IMR-90 (cell line): ENCODE data around the gene CTNNA2. TPM values are rescaled to one million over a fixed set of nuclear protein-coding genes. Genes with fewer than 3 reads are reported as not detected.

Experiments
- ATAC-seq: fragments of 200-7000 bp; cut with Tn5 transposase; 2 replicates; pipeline ENCODE4 v1.9.1; 2020; ENCODE audit warnings: low read depth, mild to moderate bottlenecking, moderate library complexity
- BruUV-seq: library from RNA; stranded (reverse); fragments of 400-500 nt; replicated peaks from 2 replicates; lab custom pipeline; 2021; lab: Mats Ljungman, UMichigan
- CTCF ChIA-PET: fragments of 300-600 bp; formaldehyde crosslinking; extraction: SDS; loops from one replicate; lab custom pipeline; 2021; ENCODE audit warnings: antibody characterized with exemption; lab: Yijun Ruan, JAX
- POLR2A ChIA-PET: fragments of 300-600 bp; sonication (Branson Sonifier 250); formaldehyde crosslinking; loops from one replicate; lab custom pipeline; 2022; ENCODE audit warnings: antibody characterized with exemption; ENCODE audit not compliant: unreplicated experiment; lab: Charles Lee
- DNase-seq: peaks from one replicate; pipeline ENCODE4 v3.0.0; 2013
- H2AFZ ChIP-seq: replicated peaks from 2 replicates; pipeline ENCODE3; 2013; ENCODE audit warnings: low read length, mild to moderate bottlenecking; ENCODE audit not compliant: poor library complexity
- H2AK5ac ChIP-seq: 2 replicates; pipeline ENCODE4 v1.6.1; 2013; ENCODE audit warnings: low read depth, low read length, inconsistent platforms
- H2AK9ac ChIP-seq: replicated peaks from 2 replicates; pipeline ENCODE3; 2013; ENCODE audit warnings: mild to moderate bottlenecking, low read depth, low read length, moderate library complexity; ENCODE audit not compliant: poor library complexity
- H2BK120ac ChIP-seq: 2 replicates; pipeline ENCODE4 v1.6.1; 2013; ENCODE audit warnings: low read depth, low read length, inconsistent platforms
- H2BK15ac ChIP-seq: 3 replicates; pipeline ENCODE4 v1.6.1; 2013; ENCODE audit warnings: low read depth, low read length, inconsistent platforms
- H2BK20ac ChIP-seq: 2 replicates; pipeline ENCODE4 v1.6.1; 2013; ENCODE audit warnings: low read depth, mild to moderate bottlenecking, inconsistent platforms, low read length, moderate library complexity
- H2BK5ac ChIP-seq: 2 replicates; pipeline ENCODE4 v1.6.1; 2013; ENCODE audit warnings: mild to moderate bottlenecking, low read depth, low read length, inconsistent platforms; ENCODE audit not compliant: poor library complexity, severe bottlenecking
- H3K14ac ChIP-seq: replicated peaks from 2 replicates; pipeline ENCODE4 v1.6.1; 2013; ENCODE audit warnings: low read depth, low read length, inconsistent platforms
- H3K18ac ChIP-seq: 2 replicates; pipeline ENCODE4 v1.6.1; 2013; ENCODE audit warnings: low read depth, low read length, control low read depth
- H3K23ac ChIP-seq: 2 replicates; pipeline ENCODE4 v1.6.1; 2013; ENCODE audit warnings: low read depth, low read length, inconsistent platforms
- H3K27ac ChIP-seq: 2 replicates; pipeline ENCODE4 v1.5.1; 2013; ENCODE audit warnings: mild to moderate bottlenecking, control low read depth, low read length; ENCODE audit not compliant: insufficient read depth
- H3K27me3 ChIP-seq: 2 replicates; pipeline ENCODE4 v1.6.1; 2013; ENCODE audit warnings: low read length; ENCODE audit not compliant: control insufficient read depth, insufficient read depth
- H3K36me3 ChIP-seq: 2 replicates; pipeline ENCODE4 v1.6.1; 2013; ENCODE audit warnings: low read length, mixed read lengths; ENCODE audit not compliant: control insufficient read depth, insufficient read depth
- H3K4ac ChIP-seq: 2 replicates; pipeline ENCODE4 v1.6.1; 2013; ENCODE audit warnings: low read depth, low read length, inconsistent platforms
- H3K4me1 ChIP-seq: 2 replicates; pipeline ENCODE4 v1.6.1; 2013; ENCODE audit warnings: low read length, mixed read lengths; ENCODE audit not compliant: control insufficient read depth, insufficient read depth
- H3K4me2 ChIP-seq: 2 replicates; pipeline ENCODE4 v1.6.1; 2013; ENCODE audit warnings: low read depth, mild to moderate bottlenecking, control low read depth, low read length, moderate library complexity
- H3K4me3 ChIP-seq: 2 replicates; pipeline ENCODE4 v1.5.1; 2013; ENCODE audit warnings: low read depth, mild to moderate bottlenecking, control low read depth, low read length, moderate library complexity; ENCODE audit not compliant: insufficient read depth
- H3K56ac ChIP-seq: 2 replicates; pipeline ENCODE4 v1.6.1; 2013; ENCODE audit warnings: low read length, inconsistent platforms; ENCODE audit not compliant: insufficient read depth; ENCODE audit errors: extremely low read depth
- H3K79me1 ChIP-seq, 2 experiments: 2 replicates each; pipeline ENCODE4 v1.6.1; 2013; ENCODE audit warnings: low read length in 2 of 2, inconsistent platforms in 1 of 2, low read depth in 1 of 2
- H3K9ac ChIP-seq: 2 replicates; pipeline ENCODE4 v1.6.1; 2013; ENCODE audit warnings: low read depth, low read length, control low read depth
- H3K9me1 ChIP-seq: 2 replicates; pipeline ENCODE4 v1.6.1; 2013; ENCODE audit warnings: low read length, inconsistent platforms; ENCODE audit not compliant: insufficient read depth
- H3K9me3 ChIP-seq: 2 replicates; pipeline ENCODE4 v1.6.1; 2013; ENCODE audit warnings: low read length; ENCODE audit not compliant: control insufficient read depth, insufficient read depth
- H4K20me1 ChIP-seq: 2 replicates; pipeline ENCODE4 v1.6.1; 2013; ENCODE audit warnings: low read length, inconsistent platforms; ENCODE audit not compliant: insufficient read depth
- H4K5ac ChIP-seq: 2 replicates; pipeline ENCODE4 v1.6.1; 2013; ENCODE audit warnings: mild to moderate bottlenecking, low read depth, low read length, control low read depth
- H4K8ac ChIP-seq, 2 experiments: 2 replicates each; pipeline ENCODE4 v1.6.1; 2013; ENCODE audit warnings: low read depth in 2 of 2, low read length in 2 of 2, control low read depth in 1 of 2, inconsistent platforms in 1 of 2
- H4K91ac ChIP-seq: 2 replicates; pipeline ENCODE4 v1.6.1; 2013; ENCODE audit warnings: low read depth, low read length, inconsistent platforms; ENCODE audit not compliant: insufficient read depth
- BHLHE40 ChIP-seq: fragments of 150-350 bp; IDR thresholded peaks from 2 replicates; pipeline ENCODE4 v1.6.1; 2016; ENCODE audit warnings: mild to moderate bottlenecking, low read depth, low read length
- CEBPB ChIP-seq: IDR thresholded peaks from 2 replicates; pipeline ENCODE4 v1.6.1; 2012; ENCODE audit warnings: low read depth, low read length, improper control_type of control experiment
- CHD1 ChIP-seq: IDR thresholded peaks from 2 replicates; pipeline ENCODE4 v1.6.1; 2012; ENCODE audit warnings: low read depth, low read length, improper control_type of control experiment
- FOS ChIP-seq: fragments of 150-350 bp; IDR thresholded peaks from 2 replicates; pipeline ENCODE4 v1.6.1; 2016; ENCODE audit warnings: low read depth, low read length
- MAFK ChIP-seq: IDR thresholded peaks from 2 replicates; pipeline ENCODE4 v1.6.1; 2012; ENCODE audit warnings: low read depth, low read length, improper control_type of control experiment
- MAZ ChIP-seq: IDR thresholded peaks from 2 replicates; pipeline ENCODE4 v1.6.1; 2012; ENCODE audit warnings: low read depth, mild to moderate bottlenecking, low read length, improper control_type of control experiment, moderate library complexity, borderline replicate concordance
- MXI1 ChIP-seq: IDR thresholded peaks from 2 replicates; pipeline ENCODE4 v1.6.1; 2012; ENCODE audit warnings: low read depth, mild to moderate bottlenecking, low read length, moderate library complexity, borderline replicate concordance
- NFE2L2 ChIP-seq: fragments of 150-350 bp; IDR thresholded peaks from 2 replicates; pipeline ENCODE4 v1.6.1; 2016; ENCODE audit warnings: low read depth, mild to moderate bottlenecking, low read length
- RAD21 ChIP-seq: IDR thresholded peaks from 2 replicates; pipeline ENCODE4 v1.6.1; 2012; ENCODE audit warnings: low read length, improper control_type of control experiment
- RCOR1 ChIP-seq: IDR thresholded peaks from 2 replicates; pipeline ENCODE4 v1.6.1; 2012; ENCODE audit warnings: mild to moderate bottlenecking, low read length, improper control_type of control experiment; ENCODE audit not compliant: insufficient replicate concordance
- SMC3 ChIP-seq: fragments of 150-350 bp; IDR thresholded peaks from 2 replicates; pipeline ENCODE4 v1.6.1; 2016; ENCODE audit warnings: low read depth, mild to moderate bottlenecking, antibody characterized with exemption, low read length, moderate library complexity
- WGBS, 2 experiments: methylation state at CpG; one replicate each; pipeline versions ENCODE4 v1.1.5 to v1.1.7; 2013; ENCODE audit warnings: missing lambda C conversion rate in 2 of 2; ENCODE audit not compliant: insufficient read length in 1 of 2; ENCODE audit errors: extremely low coverage in 2 of 2; 5-methylcytosine and 5-hydroxymethylcytosine counted together
- dilution Hi-C: fragments of 300-500 bp; cut with HindIII; formaldehyde crosslinking; loops from one replicate; pipeline ENCODE4 v1.14.3; 2018; ENCODE audit warnings: low sequenced_read_pairs; ENCODE audit not compliant: unreplicated experiment
- in situ Hi-C: fragments of 300-500 bp; cut with MboI; formaldehyde crosslinking; loops from 3 replicates; pipeline ENCODE4 v1.14.3; 2019; ENCODE audit warnings: low sequenced_read_pairs, inconsistent platforms, mixed read lengths
- intact Hi-C: fragments of 100-400 bp; cut with micrococcal nuclease; formaldehyde crosslinking; loops from 2 replicates; pipeline ENCODE4 v1.10.0; 2022
- polyA plus RNA-seq, 3 experiments: library from polyadenylated mRNA; depleted of rRNA; stranded (reverse); fragments of >200 nt; gene quantifications; 2 replicates each; pipeline ENCODE4 v1.2.3, GENCODE V29; 2012; ENCODE audit warnings: low replicate concordance in 1 of 3
- total RNA-seq: library from RNA; depleted of rRNA; stranded (reverse); fragments of >200 nt; gene quantifications from 2 replicates; pipeline ENCODE4 v1.2.3, GENCODE V29; 2012
- TF ChIP-seq, protein P1 (sequence below): fragments of 150-350 bp; IDR thresholded peaks from 2 replicates; pipeline ENCODE4 v1.6.1; 2016; ENCODE audit warnings: low read depth, mild to moderate bottlenecking, low read length, moderate library complexity, borderline replicate concordance
- TF ChIP-seq, protein P2 (sequence below): fragments of 150-350 bp; IDR thresholded peaks from 2 replicates; pipeline ENCODE4 v1.6.1; 2017; ENCODE audit warnings: mild to moderate bottlenecking, antibody characterized with exemption, low read length, low read depth
- TF ChIP-seq, protein P3 (sequence below): conservative IDR thresholded peaks from 2 replicates; pipeline ENCODE4 v1.5.1; 2012; ENCODE audit warnings: mild to moderate bottlenecking, low read depth, low read length, improper control_type of control experiment

Gene CTNNA2
- total and polyA plus RNA-seq, 2 of the 4 experiments (the other 2 are of a cell fraction): not detected

DNA sequence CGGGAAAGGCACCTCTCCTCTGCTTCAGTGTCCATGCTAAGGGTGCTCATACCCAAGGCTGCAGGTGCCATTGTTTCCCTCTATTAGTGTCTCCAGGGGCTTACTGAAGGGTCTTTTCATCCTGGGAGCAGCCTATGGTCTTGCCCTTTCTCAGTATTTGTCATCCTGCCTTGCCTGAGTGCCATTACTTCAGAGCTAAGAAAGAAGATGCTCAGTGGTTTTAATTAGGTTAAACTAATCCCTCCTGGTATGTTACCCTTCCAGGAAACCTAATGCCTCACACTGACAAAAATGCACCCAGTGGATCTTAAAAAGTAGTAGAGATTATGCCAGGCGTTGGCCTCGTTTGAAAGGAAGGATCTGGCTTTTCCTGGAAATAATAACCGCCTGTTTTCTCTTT, 640.3 kb downstream of the CTNNA2 start:
- ChIA-PET POLR2A (no interaction called here), CTCF (no interaction called here)
- no peak overlapping the region for H3K27ac ChIP-seq
- no peaks in the 10 kb centered on the region for H3K4me1 ChIP-seq
- H3K36me3 ChIP-seq: no peaks in the 10 kb centered on the region
- no peak overlapping the region for H2AFZ ChIP-seq
- TF ChIP-seq FOS (no peak), SMC3 (no peak), RAD21 (no peak), CHD1 (no peak), MAFK (no peak), RCOR1 (no peak), CEBPB (no peak), NFE2L2 (no peak), BHLHE40 (no peak), MAZ (no peak), MXI1 (no peak)
- TF ChIP-seq, protein P1, sequence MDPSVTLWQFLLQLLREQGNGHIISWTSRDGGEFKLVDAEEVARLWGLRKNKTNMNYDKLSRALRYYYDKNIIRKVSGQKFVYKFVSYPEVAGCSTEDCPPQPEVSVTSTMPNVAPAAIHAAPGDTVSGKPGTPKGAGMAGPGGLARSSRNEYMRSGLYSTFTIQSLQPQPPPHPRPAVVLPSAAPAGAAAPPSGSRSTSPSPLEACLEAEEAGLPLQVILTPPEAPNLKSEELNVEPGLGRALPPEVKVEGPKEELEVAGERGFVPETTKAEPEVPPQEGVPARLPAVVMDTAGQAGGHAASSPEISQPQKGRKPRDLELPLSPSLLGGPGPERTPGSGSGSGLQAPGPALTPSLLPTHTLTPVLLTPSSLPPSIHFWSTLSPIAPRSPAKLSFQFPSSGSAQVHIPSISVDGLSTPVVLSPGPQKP: no peak
- TF ChIP-seq, protein P2, sequence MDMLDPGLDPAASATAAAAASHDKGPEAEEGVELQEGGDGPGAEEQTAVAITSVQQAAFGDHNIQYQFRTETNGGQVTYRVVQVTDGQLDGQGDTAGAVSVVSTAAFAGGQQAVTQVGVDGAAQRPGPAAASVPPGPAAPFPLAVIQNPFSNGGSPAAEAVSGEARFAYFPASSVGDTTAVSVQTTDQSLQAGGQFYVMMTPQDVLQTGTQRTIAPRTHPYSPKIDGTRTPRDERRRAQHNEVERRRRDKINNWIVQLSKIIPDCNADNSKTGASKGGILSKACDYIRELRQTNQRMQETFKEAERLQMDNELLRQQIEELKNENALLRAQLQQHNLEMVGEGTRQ: no peak
- TF ChIP-seq, protein P3, sequence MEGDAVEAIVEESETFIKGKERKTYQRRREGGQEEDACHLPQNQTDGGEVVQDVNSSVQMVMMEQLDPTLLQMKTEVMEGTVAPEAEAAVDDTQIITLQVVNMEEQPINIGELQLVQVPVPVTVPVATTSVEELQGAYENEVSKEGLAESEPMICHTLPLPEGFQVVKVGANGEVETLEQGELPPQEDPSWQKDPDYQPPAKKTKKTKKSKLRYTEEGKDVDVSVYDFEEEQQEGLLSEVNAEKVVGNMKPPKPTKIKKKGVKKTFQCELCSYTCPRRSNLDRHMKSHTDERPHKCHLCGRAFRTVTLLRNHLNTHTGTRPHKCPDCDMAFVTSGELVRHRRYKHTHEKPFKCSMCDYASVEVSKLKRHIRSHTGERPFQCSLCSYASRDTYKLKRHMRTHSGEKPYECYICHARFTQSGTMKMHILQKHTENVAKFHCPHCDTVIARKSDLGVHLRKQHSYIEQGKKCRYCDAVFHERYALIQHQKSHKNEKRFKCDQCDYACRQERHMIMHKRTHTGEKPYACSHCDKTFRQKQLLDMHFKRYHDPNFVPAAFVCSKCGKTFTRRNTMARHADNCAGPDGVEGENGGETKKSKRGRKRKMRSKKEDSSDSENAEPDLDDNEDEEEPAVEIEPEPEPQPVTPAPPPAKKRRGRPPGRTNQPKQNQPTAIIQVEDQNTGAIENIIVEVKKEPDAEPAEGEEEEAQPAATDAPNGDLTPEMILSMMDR: no peak
- no peak overlapping the region for H2AK9ac ChIP-seq
- intact Hi-C loops (no loop called here), dilution Hi-C loops (no loop called here), in situ Hi-C loops (no loop called here)
- no peak overlapping the region for H3K18ac ChIP-seq
- H3K4me3 ChIP-seq: no peak overlapping the region
- no peaks in the 10 kb centered on the region for H3K9me1 ChIP-seq
- no TSS peak for BruUV-seq
- H4K8ac ChIP-seq: no peak overlapping the region
- no peak overlapping the region for H3K23ac ChIP-seq
- H4K20me1 ChIP-seq: no peaks in the 10 kb centered on the region
- H3K9ac ChIP-seq: no peak overlapping the region
- H2BK20ac ChIP-seq: no peak overlapping the region
- H4K5ac ChIP-seq: no peak overlapping the region
- H3K79me1 ChIP-seq: no peaks in the 10 kb centered on the region
- no peak overlapping the region for H3K4ac ChIP-seq
- DNase-seq: no peak
- H2BK15ac ChIP-seq: no peak overlapping the region
- H3K4me2 ChIP-seq: no peak overlapping the region
- no peak overlapping the region for H3K14ac ChIP-seq
- H2AK5ac ChIP-seq: no peak overlapping the region
- H4K91ac ChIP-seq: no peak overlapping the region
- ATAC-seq: no peak
- no peak overlapping the region for H3K56ac ChIP-seq
- no peak overlapping the region for H2BK120ac ChIP-seq
- no peak overlapping the region for H2BK5ac ChIP-seq
- WGBS, 2 experiments: no CpG with 5 or more reads among the region's 4 CpGs
- peaks cover 2% of the 10 kb centered on the region for H3K27me3 ChIP-seq
- H3K9me3 ChIP-seq: no peaks in the 10 kb centered on the region
